ENCODE data around the gene PSMD1. TPM values are rescaled to one million over a fixed set of nuclear protein-coding genes. Genes with fewer than 3 reads are reported as not detected.

Gene PSMD1
- total RNA-seq, 1 donor from 2014 or later, result 59.0 TPM

DNA sequence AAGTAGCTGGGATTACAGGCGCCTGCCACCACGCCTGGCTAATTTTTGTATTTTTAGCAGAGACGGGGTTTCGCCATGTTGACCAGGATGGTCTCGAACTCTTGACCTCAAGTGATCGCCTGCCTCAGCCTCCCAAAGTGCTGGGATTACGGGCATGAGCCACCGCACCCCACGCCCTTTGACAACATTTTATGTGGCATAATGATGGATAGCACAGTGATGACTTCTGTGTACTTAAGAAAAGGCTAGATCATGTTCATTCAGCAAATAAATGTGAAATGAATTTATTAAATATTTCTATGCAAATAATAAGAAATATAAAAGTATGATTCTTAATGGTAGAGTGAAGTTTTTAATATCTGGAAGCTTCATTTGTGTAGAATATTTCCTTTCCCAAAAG is 70.8 kb downstream of the PSMD1 start:
- H3K9me3 ChIP-seq, result no peaks in the 10 kb centered on the region
- H3K36me3 ChIP-seq, result no peaks in the 10 kb centered on the region
- peaks cover 18% of the 10 kb centered on the region for H3K4me1 ChIP-seq
- no peaks in the 10 kb centered on the region for H3K27me3 ChIP-seq
- intact Hi-C loops (cut with DNase I), result no loop called here
- no peak overlapping the region for H3K27ac ChIP-seq
- DNase-seq (no peak), ATAC-seq (no peak)
- TF ChIP-seq, protein P1, sequence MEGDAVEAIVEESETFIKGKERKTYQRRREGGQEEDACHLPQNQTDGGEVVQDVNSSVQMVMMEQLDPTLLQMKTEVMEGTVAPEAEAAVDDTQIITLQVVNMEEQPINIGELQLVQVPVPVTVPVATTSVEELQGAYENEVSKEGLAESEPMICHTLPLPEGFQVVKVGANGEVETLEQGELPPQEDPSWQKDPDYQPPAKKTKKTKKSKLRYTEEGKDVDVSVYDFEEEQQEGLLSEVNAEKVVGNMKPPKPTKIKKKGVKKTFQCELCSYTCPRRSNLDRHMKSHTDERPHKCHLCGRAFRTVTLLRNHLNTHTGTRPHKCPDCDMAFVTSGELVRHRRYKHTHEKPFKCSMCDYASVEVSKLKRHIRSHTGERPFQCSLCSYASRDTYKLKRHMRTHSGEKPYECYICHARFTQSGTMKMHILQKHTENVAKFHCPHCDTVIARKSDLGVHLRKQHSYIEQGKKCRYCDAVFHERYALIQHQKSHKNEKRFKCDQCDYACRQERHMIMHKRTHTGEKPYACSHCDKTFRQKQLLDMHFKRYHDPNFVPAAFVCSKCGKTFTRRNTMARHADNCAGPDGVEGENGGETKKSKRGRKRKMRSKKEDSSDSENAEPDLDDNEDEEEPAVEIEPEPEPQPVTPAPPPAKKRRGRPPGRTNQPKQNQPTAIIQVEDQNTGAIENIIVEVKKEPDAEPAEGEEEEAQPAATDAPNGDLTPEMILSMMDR (IDR thresholded peaks at IDR 0.05), result no peak
- H3K4me3 ChIP-seq, result no peak overlapping the region

DNA sequence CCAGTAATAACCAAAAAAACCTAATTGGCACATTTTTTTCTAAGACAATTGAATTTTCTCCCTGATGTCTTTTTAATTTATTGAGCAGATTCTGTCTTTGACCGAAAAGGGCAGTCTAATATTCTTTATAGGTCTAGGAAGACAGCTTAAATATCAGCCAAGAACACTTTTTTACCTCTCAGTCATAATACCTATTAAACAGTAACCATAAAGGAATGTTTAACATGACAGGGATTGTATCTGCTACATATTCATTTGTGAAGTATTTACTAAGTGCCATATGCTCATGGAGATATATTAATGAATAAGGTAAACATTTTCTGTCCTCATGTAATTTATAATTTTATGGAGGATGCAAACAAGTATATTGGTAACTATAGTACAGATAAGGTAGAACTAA is 71.3 kb downstream of the PSMD1 start:
- ATAC-seq, result no peak
- H3K9me3 ChIP-seq, result no peaks in the 10 kb centered on the region
- TF ChIP-seq, protein P1 (IDR thresholded peaks at IDR 0.05), result no peak
- H3K27me3 ChIP-seq, result no peaks in the 10 kb centered on the region
- H3K36me3 ChIP-seq, result no peaks in the 10 kb centered on the region
- no peak for DNase-seq
- peaks cover 14% of the 10 kb centered on the region for H3K4me1 ChIP-seq
- no peak overlapping the region for H3K4me3 ChIP-seq
- H3K27ac ChIP-seq, result no peak overlapping the region
- intact Hi-C loops (cut with DNase I), result no loop called here

DNA sequence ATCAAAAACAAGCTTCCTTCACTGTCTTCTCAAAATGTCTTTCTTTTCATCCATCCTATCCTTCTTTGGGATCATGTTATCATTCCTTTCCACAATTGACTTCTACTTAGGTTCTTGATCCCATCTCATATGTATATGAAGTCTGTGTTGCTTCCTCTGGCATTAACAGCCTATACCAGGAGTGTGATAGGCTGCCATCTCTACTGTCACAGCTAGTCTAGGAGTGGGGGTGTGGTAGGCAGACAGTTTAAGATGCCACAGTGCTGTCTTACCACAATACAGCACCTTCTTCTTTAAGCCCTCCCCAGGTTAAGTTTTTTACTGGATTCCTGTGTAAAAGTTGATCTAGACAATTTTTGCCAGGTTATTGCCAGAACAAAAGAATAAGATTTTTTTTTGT is 71.9 kb downstream of the PSMD1 start:
- TF ChIP-seq, protein P1 (IDR thresholded peaks at IDR 0.05), result no peak
- Histone ChIP-seq H3K27me3 (no peaks in the 10 kb centered on the region), H3K9me3 (no peaks in the 10 kb centered on the region), H3K36me3 (no peaks in the 10 kb centered on the region), H3K27ac (no peak overlapping the region), H3K4me1 (peaks cover 14% of the 10 kb centered on the region), H3K4me3 (no peak overlapping the region)
- DNase-seq (no peak), ATAC-seq (no peak)
- intact Hi-C loops (cut with DNase I), result no loop called here

DNA sequence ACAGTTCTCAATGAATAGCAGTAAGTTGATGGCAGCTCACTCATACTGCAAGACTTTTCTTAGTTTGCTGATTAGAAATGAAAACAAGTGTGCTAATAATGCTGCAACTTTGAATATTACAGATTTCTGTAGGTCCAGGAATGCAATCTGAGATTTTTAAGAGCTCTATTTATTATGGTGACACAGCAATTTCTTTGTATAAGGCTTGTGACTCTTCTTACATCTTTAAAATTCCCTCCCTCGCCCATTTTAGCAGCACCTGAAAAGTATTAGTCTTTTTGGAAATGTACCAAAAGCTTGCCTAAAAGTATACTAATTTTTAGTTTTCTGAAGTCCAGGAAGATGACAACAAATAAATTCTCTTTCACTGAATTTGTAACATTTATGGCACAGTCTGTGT is 72.5 kb downstream of the PSMD1 start:
- intact Hi-C loops (cut with DNase I), result no loop called here
- Histone ChIP-seq H3K4me3 (no peak overlapping the region), H3K9me3 (no peaks in the 10 kb centered on the region), H3K4me1 (peaks cover 9% of the 10 kb centered on the region), H3K36me3 (no peaks in the 10 kb centered on the region), H3K27me3 (no peaks in the 10 kb centered on the region), H3K27ac (no peak overlapping the region)
- TF ChIP-seq, protein P1 (IDR thresholded peaks at IDR 0.05), result no peak
- DNase-seq (no peak), ATAC-seq (no peak)

DNA sequence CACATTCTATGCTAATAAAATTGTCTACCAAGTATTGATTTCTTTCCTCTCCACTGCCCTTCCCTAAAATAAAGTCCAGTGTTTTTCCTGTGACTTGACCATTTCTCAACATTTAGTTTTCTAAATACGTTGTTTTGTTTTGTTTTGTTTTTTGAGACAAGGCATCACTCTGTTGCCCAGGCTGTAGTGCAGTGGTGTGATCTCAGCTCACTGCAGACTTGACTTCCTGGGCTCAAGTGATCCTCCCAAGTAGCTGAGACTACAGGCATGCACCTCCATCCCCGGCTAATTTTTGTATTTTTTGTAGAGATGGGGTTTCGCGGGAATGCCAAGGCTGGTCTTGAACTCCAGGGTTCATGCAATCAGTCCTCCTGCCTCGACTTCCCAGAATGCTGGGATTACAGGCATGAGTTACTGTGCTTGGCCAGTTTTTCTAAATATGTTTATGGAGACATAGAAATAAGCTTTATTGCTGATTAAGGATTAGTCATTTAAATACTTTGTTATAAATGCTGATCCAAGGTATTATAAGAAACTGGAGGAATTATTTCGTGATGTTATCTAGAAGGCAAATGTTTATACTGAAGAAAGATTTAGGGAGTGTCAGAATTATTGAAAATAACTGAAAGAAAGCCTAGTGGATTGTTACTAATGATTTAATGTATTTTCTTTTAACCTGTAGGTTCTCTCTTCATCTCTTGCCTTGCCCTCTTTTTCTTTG is 73.8 kb downstream of the PSMD1 start:
- Histone ChIP-seq H3K36me3 (no peaks in the 10 kb centered on the region), H3K4me1 (peaks cover 6% of the 10 kb centered on the region), H3K27me3 (no peaks in the 10 kb centered on the region), H3K4me3 (no peak overlapping the region), H3K27ac (no peak overlapping the region), H3K9me3 (no peaks in the 10 kb centered on the region)
- intact Hi-C loops (cut with DNase I), result no loop called here
- ATAC-seq (no peak), DNase-seq (no peak)
- TF ChIP-seq, protein P1 (IDR thresholded peaks at IDR 0.05), result no peak

DNA sequence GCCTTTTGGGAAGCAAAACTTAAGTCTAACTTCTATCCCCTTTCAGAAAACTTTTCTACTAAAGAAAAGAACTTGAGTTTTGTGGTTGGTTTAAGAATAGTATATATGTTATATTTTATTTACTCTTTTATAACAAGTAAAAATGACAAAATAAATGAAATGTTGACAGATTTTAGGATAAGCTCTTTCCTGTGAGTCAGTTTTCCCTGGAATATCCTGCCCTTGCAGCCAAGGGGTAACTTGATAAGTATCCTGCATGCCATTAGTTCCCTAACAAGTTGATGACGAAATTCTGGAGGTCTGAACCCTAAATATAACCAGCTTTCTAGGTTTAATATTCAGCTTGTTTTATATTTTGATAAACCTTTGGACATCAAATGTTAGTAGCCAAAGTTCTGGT is 75.5 kb downstream of the PSMD1 start:
- Histone ChIP-seq H3K27me3 (no peaks in the 10 kb centered on the region), H3K4me3 (no peak overlapping the region), H3K4me1 (peaks cover 6% of the 10 kb centered on the region), H3K36me3 (no peaks in the 10 kb centered on the region), H3K27ac (no peak overlapping the region), H3K9me3 (no peaks in the 10 kb centered on the region)
- intact Hi-C loops (cut with DNase I), result no loop called here
- DNase-seq (no peak), ATAC-seq (no peak)
- TF ChIP-seq, protein P1 (IDR thresholded peaks at IDR 0.05), result no peak

Measured in upper lobe of right lung (tissue), 1 donor.